Measurements from ENCODE around the gene NFKBIZ. TPM values are rescaled to one million over a fixed set of nuclear protein-coding genes. Genes with fewer than 3 reads are reported as not detected.

NFKBIZ gene
- 28.7 and 56.8 TPM in 2 replicates for total RNA-seq

GRCh38 chr3:101848754-101849713, at the start of gene NFKBIZ:
Gene NFKBIZ (plus strand): TSS chr3:101849514. CDS start chr3:101849629, 115 bp downstream.

Other genes starting within 250 kb of the NFKBIZ start
- 19.7 and 20.9 TPM in 2 replicates for gene ZBTB11, start 172.4 kb upstream of the NFKBIZ start, total RNA-seq
- gene RPL24, start 162.8 kb upstream of the NFKBIZ start, total RNA-seq: 1,805 and 2,083 TPM in 2 replicates
- gene CEP97, start 124.9 kb upstream of the NFKBIZ start, total RNA-seq: 14.9 and 16.2 TPM in 2 replicates
- gene NXPE3, start 70.3 kb upstream of the NFKBIZ start, total RNA-seq: 18.7 and 23.0 TPM in 2 replicates

Data from aortic smooth muscle cell (primary cell).